Activated T-helper 1 cell treated with anti-CD3 and anti-CD28 coated beads, Interleukin-2, amount 50 U/mL, for 16 hours (primary cell): ENCODE results near the gene DAP.

Source experiments
- DNase-seq, 2 donors: peaks; one replicate each; pipeline ENCODE4 v3.0.0-alpha.2; 2020; ENCODE audit warnings: low read depth in 1 of 2, low spot score in 1 of 2

DAP gene

DNA sequence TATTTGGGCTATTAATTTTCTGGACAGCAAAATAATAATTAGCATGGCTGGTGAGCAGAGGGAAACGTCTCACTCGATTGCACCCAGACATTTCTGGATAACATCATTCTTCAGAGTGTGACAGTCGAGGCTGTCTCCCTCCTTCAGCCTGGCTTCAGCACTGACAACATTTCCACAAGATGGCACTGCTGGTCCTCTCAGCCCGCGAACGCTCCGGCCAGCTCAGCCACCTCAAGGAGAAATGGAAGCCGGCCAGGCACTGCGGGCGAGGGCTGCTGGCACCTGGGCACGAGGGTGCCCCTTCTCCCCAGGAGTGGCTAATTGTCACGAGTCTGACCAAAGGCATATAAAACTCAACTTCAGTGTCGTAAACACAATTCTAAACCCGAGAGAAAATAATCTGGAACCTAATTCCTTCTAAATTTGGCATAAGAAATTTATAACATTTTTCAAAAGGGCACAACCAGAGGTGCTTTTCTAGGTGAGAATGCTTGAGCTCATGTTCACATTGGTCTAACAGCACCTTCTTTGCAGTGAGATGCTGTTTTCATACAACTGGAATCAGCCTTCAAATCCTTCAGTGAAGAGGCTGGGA, 65.9 kb downstream of the DAP start:
- DNase-seq = no peak

DNA sequence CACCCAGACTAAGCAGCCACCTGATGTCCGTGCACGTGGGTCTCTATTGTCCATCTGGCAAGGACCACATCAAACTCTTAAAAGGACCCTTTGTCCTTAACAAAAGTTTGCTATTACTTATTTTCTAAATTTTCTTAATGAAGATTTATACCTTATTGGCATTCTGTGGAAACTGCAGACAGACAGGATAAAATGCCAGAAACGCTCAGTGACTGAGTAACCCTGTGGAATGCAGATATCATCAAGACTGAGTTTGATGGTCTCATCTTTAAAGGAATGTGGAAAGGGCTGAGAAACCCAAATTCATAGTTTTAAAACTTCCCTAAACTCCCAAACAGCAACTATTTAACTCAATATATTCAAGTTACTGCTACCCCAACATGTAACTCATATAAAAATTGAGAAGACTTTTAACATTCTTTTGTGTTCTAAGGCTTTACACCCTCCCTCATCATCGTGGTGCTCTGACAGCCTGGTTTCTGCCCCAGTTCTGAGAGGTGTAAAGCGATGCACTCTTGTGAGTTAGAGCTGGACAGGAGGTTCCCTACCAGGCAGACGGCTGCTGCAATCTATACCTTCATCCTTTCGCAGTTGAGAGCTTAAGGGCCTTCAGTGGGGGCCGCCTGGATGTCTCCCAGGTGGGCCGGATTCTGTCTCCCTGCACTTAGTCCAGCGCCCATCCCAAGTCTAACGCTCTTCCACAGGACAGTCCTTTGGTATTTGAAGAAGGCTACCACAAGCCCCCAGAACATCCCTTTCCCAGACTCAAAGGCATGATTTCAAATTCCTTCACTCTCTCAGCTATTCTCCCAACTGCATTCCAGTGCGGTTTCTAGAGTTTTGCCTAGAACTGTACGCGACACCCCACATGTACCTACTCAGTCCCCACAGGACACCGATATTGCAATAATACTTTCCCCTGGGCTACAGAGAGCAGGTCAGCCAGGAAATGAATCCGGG, 68.9 kb downstream of the DAP start:
- DNase-seq = no peak

DNA sequence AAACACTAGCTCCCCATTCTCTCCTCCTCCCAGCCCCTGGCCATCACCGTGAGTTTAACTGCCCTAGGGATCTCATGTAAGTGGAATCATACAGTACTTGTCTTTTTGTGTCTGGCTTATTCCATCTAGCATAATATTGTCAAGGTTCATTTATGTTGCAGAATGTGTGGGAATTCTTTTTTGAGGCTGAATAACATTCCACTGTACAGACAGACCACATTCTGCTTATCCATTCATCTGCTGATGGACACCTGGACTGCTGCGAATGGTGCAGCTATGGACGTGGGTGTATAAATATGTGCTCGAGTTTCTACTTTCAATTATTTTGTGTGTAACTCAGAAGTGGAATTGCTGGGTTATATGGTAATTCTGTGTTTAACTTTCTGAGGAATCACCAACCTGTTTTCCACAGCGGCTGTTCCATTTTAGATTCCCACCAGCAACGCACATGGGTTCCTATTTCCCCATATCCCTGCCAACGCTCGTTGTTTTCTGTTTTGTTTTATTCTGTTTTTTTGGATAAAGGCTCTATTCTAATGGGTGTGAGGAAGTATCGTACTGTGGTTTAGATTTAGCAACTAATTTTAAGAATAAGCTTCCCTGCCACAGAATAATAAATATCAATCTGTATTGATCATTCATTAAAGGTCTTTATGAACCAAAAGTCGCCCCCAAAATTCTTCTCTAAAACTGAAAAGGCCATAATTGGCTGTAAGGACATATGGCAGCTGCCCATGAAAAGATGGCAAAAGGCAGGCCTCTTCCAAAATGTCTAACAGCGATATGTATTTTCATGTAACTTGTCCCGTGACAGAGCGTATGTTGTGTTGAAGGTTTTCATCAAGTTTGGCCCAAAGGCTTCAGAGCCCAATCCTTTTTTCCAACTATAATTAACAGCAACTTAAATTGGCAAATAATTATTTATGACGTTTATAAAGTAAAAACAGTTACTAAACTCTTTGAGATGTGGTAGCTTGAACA, 70.3 kb downstream of the DAP start:
- DNase-seq = no peak

DNA sequence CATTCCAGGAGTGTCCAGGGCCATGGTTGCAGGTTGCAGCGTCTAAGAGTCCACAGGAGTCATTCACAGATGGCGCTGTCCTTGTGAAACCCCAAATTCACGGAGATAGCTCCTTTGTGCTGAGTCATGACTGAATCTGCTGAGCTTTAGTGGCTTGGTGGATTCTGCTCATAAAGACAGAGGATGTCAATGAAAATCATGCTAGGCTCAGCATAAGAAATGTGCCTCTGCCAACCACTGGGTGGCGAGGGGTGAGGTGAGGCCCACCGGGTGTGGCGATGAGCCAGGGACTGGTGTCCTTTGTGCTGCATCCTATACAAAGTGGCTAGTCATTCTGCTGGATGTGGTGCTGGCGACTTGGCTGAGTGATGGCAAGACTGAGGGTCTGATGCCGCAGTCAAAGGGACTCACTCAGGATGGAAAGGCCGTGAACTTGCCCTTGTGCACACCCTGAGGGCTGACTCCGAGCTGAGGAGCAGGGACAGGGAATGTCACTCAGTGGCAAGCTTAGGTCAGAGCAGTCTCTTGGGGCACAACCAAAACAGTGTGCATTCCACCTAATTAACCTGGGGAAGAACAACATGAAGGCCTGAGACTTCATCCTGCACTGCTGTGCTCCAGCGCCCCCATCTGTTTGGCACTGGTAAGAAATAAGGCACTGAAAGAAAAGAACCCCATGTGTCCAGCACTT, 71.5 kb downstream of the DAP start:
- DNase-seq = no peak

DNA sequence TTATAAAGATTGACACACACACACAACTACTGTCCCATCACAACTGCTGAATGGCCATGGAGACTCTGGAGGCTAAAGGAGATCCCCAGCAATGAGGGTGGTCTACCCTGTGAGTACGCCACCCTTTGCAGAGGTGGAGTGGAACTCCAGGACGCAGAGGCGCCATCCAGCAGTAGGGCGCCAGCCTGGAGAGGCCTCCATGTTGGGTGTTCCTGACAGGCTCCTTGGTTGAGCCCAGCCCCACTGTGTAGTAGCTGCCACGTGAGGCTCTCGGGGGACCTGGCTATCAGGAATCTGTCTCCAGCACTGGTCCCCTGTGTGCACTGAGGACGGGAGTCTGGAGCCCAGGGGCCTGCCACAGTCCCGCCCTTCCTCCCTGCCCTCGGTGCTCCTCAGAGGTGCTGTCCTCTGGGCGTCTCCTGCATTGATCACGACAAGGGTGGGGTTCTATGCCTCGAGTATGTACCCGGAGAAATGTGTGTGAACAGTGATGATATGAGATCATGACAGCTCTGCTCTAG, 72.3 kb downstream of the DAP start:
- no peak for DNase-seq

DNA sequence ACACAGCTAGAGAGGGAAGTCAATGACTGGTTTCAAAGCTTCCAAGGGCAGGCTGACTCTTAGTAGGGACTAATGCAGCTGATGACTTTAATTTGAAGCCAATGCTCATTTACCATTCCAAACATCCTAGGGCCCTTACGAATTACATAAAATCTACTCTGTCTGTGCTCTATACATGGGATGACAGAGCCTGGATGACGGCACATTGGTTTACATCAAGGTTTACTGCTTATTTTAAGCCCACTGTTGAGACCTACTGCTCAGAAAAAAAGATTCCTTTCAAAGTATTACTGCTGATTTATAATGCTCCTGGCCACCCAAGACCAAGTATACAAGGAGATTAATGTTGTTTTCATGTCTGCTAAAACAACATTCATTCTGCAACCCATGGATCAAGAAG, 74.1 kb downstream of the DAP start:
- no peak for DNase-seq

DNA sequence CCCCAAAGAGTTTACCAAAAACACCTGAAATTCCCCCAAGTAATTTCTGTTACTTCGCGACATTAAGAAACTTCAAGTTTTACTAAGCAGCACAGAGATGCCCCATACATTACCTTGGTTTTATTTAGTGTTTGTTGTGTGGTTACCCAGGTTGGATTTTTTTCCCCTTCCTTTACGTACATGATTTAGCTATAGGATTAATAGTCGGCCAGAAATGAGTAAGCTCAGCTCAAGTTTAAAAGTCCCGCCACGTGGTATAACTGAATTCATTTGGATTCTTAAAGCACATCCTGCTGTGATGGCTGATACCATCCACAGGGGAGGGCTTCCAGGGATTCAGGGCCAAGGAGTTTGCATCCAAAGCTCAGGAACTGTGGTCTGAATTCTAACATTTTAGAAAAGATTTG, 75.9 kb downstream of the DAP start:
- no peak for DNase-seq

DNA sequence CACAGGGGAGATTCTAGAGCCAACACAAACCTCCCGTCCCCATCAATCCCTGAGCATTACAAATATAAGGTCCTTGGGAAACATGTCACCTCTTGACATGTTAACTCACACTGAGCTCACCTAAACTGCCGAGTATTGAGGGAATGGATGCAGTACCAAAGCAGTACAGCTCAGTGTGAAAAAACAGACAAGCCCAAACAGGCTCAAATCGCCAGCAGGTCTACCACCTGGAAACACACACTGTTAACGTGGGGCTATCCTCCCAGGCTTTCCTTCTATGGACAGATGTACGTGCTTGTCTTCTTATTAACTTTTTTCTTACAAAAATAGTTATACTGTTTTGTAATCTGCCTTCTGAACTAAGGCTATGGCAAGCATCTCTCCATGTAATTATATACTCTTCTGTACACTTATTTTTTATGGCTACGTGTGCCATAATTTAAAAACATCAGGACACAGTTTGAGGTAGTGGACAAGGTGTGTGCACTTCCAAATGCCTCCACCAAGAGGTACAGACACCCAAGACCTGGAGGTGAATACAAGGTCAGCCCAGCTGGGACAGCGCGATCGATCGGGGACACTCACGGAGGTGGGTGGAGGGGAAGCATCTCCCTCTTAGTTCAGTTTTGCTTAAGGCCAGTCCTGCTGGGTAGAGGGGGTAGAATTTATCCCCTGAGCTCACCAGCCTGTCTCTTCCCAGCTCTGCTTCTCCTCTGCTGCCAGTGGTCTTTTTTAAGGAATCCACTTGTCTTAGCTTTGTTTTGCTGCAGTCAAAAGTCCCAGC, 76.5 kb downstream of the DAP start:
- no peak for DNase-seq

DNA sequence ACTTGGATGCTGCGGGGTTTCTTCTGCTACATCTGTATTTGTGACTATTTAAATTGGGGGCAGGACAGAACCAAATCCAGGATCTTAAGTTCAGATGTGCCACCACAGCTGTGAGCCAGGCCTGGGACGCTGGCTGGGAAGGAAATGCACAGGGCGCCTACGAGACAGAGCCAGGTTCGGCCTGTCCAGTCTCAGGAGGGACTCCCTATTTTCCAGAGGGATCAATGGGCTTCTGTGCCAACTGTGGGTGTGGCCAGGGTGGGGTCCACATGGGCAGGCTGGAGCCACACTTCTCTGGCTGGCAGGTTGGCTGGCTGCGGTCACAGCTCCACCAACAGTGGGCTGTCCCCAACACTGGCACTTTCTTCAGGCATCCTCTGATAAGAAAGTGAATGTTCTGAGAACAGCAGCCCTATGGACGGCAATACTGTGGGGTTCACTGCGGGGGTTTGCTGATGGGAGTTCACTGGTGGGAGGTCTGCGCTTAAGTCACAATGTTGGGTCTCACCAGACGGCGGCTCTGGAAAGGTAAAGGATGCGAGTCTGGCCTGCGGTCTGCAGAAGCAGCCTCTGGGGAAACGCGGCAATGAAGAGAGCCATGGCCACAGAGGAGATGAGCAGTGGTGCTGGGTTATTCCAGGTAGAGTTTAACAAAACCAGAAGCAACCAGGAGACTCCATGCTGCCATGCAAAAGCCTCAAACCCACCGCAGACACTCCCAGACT, 78.1 kb downstream of the DAP start:
- no peak for DNase-seq

DNA sequence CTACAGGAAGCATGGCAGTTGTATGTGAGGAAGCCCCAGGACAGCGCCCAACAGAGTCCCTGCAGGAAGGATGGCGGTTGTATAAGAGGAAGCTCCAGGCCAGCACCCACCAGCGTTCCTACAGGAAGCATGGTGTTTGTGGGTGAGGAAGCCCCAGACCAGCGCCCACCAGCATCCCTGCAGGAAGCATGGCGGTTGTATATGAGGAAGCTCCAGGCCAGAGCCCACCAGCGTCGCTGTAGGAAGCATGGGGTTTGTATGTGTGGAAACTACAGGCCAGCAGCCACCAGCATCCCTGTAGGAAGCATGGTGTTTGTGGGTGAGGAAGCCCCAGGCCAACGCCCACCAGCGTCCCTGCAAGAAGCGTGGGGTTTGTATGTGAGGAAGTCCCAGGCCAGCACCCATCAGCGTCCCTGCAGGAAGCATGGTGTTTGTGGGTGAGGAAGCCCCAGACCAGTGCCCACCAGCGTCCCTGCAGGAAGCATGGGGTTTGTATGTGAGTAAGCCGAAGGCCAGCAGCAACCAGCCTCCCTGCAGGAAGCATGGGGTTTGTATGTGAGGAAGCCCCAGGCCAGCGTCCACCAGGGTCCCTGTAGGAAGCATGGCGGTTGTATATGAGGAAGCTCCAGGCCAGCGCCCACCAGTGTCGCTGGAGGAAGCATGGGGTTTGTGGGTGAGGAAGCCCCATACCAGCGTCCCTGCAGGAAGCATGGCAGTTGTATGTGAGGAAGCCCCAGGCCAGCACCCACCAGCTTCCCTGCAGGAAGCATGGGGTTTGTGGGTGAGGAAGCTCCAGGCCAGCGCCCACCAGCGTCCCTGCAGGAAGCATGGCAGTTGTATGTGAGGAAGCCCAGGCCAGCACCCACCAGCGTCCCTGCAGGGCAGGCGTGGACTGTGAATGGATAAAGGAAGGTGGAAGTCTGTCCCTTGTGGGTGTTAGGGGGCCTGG, 79.0 kb downstream of the DAP start:
- no peak for DNase-seq

DNA sequence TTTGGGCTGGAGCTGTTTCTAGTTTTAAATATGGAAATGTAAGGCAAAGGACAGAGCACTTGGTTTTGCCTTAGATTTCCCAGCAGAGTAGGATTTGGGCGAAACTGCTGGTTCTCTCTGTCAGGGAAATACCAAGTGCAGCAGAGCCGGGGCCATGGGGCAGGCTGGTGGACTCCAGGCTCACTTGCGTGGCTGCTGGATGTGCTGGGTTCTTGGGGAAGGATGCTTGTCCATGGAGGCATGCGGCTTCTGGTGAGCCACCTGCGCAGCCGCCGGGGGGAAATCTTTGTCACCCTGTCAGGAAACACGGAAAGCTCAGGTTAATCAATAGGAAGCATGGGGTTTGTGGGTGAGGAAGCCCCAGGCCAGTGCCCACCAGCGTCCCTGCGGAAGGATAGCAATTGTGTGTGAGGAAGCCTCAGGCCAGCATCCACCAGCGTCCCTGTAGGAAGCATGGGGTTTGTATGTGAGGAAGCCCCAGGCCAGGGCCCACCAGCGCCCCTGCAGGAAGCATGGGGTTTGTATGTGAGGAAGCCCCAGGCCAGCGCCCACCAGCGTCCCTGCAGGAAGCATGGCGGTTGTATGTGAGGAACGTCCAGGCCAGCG, 80.1 kb downstream of the DAP start:
- DNase-seq = no peak

DNA sequence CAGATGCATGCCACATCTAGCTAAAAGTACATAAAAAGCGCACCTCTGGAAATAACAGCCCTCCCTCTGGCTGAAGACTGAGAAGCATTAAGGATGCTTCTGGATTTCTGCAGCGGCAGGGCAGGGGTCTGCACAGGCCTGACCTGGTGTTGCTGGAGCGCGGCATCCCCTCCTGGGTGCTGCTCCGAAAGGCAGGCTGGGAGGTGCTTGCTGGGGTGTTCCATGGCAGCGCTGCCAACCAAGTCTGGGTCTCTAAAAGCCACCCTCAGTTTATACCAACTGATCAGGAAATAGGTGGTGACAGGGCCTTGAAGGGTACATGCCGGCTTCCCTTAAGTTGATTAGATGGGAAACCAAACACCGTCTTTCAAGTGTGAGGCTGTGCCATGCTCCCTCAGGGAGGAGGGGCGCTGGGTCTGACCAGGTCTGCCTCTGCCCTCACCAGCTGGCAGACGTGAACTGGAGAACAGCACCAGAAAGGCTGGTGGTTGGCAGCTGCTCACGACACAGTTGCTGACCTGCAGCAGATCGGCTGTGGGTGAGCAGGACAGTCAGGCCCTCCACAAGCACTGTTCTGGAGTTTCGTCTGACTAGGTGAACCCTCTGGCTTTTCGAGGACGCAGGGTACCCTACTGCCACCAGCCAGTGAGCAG, 81.6 kb downstream of the DAP start:
- DNase-seq = no peak

DNA sequence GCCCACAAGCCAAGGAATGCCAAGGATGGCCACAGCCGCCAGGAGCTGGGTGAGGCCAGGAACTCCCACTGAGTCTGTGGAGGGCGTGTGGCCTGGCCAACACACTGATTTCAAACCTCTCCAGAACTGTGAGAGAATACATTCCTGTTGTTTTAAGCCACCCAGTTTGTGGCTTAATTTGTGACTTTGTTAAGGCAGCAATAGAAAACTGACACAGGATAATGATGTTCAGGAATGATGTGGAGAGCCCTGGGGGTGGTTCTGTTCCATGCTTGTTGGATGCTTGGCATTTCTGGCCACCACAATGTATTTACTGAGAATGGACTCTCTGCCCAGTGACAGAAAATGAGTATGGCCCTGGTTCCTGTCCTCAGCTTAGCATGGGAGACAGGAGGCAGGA, 82.8 kb downstream of the DAP start:
- no peak for DNase-seq

DNA sequence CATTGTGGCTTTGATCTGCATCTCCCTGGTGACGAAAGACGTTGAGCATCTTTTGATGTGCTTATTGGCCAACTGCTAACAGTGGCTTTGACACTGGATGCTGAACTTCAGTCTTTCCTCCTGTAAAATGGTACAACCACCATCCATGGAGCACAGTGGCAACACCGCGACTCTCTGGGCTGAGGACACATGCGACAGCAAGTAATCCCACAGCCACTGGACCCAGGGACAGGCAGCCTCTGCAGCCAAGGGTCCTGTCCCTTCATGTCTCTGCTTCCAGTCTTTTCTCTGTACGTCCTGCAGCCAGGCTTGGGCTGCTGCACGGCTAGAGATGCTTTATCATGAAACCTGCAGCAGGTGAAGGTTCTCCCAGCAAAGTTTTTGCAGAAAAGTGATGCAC, 83.5 kb downstream of the DAP start:
- no peak for DNase-seq

DNA sequence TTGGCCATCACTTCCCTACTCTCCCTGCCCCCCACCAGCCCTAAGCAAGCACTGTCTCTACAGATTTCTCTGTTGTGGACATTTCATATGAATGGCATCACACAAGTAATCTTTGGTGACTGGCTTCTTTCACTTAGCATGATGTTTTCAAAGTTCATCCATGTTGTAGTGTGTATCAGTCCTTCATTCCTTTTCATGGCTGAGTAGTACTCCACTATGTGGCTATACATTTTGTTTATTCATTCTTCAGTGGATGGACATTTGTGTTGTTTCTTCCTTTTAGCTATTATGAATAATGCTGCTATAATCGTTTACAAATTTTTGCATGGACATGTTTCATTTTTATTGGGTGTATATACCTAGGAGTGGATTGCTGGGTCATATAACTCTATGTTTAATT, 84.1 kb downstream of the DAP start:
- DNase-seq = no peak

DNA sequence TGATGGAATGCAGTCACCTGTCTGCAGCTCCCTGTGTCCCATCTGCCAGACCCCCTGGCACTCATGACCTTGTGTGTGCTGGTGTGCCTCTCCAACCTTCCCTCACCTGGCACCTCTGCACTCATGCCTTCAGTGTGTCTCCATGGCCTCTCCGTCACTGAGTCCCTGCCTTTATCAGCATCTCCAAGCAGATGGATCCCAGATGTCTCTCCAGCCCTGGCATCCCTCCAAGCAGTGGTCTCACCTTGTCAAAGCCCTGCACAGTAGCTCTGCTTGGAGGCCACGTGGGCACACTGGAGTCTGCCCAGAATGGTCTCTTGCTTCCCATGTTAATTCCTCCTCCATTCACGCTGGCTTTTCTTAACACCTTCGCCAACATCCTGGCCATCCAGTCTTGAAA, 84.8 kb downstream of the DAP start:
- no peak for DNase-seq

DNA sequence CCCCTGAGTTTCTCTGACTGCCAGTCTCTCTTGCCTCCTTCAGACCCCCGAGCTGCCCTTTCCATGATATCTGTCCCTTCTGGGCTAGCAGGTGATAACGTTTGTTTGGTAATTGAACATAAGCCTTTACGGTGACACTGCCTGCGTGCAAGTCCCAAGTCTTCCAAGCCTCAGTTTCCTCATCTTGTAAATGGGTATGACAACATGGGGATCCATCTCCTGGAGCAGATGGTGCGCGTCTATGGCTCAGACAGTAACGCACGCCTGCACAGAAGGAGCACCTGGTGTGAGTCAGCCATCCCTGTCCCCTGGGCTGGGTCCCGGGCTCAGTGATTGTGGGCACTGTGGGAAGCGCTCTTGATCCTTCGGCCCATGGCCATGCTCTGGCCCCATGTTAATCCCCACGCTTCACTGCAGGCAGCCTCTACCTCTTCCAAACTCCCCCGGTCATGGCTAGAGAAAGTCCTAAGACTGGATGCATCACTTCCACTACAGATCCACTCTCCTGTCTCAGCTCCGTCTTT, 85.8 kb downstream of the DAP start:
- no peak for DNase-seq
